Forelimb muscle (tissue), 1 donor: ENCODE measurements around the gene MRTFA. TPM values are rescaled to one million over a fixed set of nuclear protein-coding genes. Genes with fewer than 3 reads are reported as not detected.
"Not testable (repeated sequence)": the region's sequence is repeated elsewhere in the genome, so short reads cannot be mapped to it uniquely, and the experiment has no call there.

Experiments used
- DNase-seq: peaks from one replicate; pipeline ENCODE4 v3.0.0-alpha.2; 2013; ENCODE audit warnings: low read depth
- polyA plus RNA-seq: library from polyadenylated mRNA; unstranded; fragments of 120-200 nt; gene quantifications from one replicate; pipeline ENCODE4 v1.2.1, GENCODE V29; 2013; ENCODE audit not compliant: insufficient read length

Gene MRTFA
- polyA plus RNA-seq: 25.8 TPM

DNA sequence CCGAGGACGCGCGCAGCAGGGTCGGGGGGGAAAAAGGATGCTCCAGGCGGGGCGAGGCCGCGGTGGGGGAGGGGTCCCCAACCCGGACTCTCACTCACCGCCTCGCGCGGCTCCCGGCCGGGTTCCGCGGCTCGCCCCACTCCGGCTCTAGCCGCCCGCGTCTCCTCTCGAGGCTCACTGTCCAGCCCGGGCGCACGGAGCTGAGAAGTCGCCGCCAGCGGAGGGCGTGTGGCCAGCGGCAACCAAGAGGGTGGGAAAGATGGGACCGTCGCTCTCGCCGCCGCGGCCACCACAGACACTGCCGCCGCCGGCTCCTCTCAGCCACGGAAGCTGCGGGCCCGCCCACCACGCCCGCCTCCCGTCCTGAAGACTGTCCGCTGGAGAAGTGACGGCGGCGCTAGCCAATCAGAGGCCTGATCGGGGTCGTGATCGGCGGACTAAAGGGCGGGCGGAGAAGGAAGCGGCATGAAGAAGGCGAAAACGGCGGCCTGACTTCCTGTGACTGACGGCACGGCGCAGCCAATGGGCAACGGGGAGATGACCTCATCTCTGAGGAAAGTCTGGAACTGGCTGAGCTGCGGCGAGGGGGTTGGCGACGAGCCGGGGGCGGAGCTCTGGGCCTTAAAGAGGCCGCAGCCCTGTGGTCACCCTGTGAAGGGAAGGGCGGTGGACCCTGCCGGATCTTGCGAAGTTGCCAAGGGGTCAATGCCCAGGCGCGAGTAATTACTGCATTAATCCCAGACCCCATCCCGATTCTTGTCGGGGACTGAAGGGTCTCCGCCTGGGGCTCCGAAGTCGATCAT is at the start of gene MRTFA:
Gene MRTFA (minus strand): TSS at position 340 of the 803 bp plus-strand sequence.
- DNase-seq: peak; percentile 100

DNA sequence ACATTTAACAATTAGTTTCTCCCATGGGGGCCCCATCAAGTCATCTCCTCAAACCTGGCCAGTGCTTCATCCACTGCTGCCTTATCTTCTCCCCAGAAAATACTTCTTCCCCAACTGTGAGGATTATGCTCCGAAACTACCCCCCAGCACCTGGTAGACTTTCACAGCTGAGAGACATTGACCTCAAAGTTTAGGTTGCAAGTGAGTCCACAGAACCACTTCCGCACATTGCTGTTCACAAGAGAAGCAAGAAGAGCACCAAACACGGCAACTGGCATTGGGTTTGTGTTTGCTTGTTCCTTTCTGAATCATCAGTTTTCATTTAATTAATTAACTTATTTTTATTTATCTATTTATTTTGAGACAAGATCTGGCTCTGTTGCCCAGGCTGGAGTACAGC is 48.9 kb upstream of the MRTFA start:
- DNase-seq: no peak

DNA sequence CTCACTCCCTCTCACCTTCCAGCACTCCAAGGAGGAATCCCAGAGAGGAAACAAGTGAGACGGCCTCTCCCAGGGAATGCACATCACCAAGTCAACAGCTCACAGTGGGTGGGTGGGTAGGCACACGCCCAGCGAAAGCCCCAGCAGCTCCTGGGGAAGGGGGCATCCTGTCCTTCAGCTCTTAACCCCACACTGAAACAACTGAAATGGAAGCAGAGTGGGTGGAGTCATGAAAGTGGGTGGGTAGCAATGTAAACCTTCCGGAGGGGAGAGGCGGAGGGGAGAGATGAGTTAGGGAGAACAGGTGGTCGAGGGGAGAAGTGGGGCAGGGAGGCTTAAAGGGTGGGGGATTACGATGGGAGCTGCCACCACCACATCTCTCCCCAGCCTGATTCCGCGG is 48.2 kb upstream of the MRTFA start:
- no peak for DNase-seq

GRCh38 chr22:40681451-40681850 is 44.9 kb upstream of the MRTFA start:
- no peak for DNase-seq

DNA sequence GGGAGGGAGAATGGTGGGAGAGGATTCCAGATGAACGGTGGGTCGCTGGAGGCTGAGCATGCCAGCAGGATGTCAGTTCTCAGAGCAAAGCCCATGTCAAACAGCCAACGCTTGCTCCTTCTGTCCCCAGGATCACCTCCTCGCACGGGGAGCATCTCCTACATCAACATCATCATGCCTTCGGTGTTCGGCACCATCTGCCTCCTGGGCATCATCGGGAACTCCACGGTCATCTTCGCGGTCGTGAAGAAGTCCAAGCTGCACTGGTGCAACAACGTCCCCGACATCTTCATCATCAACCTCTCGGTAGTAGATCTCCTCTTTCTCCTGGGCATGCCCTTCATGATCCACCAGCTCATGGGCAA is 44.3 kb upstream of the MRTFA start:
- DNase-seq: no peak

- DNase-seq: no peak
Measured at GRCh38 chr22:40679964-40680818, 43.7 kb upstream of the MRTFA start.

- DNase-seq: no peak
Measured at GRCh38 chr22:40679249-40679963, 42.9 kb upstream of the MRTFA start, which contains the start of gene MCHR1. Gene MCHR1 (plus strand): TSS chr22:40679484. CDS start chr22:40679653, 169 bp downstream.

- no peak for DNase-seq
Measured at GRCh38 chr22:40678493-40679248, 42.2 kb upstream of the MRTFA start.

DNA sequence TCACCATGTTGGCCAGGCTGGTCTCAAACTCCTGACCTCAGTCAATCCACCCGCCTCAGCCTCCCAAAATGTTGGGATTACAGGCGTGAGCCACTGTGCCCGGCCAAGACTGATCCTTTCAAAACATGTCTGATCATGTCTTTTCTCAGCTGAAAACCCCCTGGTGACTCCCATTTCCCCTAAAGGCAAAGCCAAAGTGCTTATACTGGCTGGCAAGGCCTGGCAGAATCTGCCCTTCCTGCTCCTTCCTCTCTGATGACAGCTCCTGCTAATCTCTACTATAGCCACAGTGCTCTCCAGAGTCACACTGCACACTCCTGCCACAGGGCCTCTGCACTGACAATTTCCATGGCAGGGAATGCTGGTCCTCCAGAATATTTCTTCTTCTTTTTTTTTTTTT is 40.1 kb upstream of the MRTFA start:
- DNase-seq: no peak

DNA sequence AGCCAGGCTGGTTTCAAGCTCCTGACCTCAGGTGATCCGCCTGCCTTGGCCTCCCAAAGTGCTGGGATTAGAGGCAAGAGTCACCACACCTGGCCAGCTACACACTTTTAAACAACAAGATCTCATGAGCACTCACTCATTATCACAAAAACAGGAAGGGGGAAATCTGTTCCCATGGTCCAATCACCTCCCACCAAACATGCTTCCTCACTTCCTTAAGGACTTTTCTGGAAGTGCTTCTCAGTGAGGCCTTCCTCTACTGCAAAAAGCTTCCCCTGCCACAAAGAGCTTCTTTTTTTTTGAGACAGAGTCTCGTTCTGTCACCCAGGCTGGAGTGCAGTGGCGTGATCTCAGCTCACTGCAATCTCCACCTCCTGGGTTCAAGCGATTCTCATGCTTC is 39.6 kb upstream of the MRTFA start:
- DNase-seq: not testable (repeated sequence)

DNA sequence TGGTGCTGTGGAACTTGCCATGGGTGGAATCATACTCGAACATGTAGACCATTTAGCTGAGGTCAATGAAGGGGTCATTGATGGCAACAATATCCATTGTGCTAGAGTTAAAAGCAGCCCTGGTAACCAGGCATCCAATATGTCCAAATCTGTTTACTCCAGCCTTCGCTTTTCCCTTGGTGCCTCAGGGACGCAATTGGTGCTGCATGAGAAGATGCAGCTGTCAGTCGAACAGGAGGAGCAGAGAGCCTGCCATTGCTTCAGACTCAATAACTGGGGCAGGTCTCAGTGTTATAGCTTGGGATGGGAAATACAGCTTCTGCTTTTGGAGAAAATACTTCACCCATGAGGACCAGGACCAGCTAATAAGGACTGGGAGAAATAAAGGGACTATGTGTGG is 37.8 kb upstream of the MRTFA start:
- no peak for DNase-seq

DNA sequence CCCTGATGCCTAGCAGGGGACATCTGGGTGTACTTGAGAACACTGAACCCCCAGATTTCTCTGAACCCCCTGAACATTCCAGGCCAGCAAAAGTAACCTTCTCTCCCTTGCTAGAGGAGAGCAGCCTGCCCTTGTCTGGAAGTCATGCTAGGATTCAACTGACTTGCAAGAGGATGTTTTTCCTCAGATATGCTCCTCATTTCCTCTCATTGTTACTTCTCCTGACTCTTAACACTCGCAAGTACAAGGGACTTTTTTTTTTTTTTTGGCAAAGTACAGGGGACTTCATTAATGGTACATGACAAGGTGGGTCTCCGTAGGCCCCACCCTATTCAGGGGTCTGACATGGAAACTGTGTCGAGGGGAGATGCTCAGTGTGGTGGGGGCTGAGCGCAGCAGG is 36.5 kb upstream of the MRTFA start:
- DNase-seq: no peak

DNA sequence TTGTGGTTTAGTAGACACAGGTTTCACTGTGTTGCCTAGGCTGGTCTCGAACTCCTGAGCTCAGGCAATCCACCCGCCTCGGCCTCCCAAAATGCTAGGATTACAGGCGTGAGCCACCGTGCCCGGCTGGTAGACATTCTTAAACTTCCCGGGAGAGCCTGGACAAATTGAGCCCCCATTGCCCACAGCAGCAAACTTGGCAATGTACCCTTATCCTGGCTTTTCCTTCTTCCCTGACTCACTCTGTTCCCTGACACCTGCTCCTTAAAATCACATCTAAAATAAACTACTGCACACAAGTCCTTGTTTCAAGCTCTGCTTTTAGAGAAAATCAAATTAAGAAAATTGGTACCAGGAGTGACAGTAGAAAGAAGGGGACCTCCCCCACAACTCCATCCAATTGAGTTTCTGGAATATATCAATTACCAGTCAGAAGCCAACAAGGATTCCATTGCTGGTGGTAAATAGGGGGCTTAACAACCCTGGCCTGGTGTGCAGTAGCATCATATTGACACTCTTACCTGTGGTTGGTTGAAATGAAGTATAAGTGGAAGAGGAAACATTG is 35.4 kb upstream of the MRTFA start:
- no peak for DNase-seq

- no peak for DNase-seq
Measured at GRCh38 chr22:40671369-40671768, 34.9 kb upstream of the MRTFA start.

DNA sequence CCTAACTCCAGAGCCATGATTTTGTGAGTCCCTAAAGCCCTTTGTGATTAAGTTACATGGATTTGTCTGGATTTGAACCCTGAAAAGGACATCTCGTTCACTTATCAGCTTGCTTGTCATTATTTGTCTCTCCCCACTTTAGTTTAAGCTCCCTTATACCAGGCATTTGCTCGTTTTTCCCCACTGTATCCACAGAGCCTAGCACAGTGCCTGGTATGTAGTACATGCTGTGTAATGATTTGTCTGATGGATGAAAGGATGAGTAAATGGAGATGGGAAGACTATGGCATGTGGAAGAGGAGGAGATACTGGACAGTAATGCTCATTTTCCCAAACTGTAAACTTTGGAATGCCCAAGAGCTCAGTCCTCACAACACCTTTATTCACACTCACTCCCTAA is 33.5 kb upstream of the MRTFA start:
- DNase-seq: no peak

DNA sequence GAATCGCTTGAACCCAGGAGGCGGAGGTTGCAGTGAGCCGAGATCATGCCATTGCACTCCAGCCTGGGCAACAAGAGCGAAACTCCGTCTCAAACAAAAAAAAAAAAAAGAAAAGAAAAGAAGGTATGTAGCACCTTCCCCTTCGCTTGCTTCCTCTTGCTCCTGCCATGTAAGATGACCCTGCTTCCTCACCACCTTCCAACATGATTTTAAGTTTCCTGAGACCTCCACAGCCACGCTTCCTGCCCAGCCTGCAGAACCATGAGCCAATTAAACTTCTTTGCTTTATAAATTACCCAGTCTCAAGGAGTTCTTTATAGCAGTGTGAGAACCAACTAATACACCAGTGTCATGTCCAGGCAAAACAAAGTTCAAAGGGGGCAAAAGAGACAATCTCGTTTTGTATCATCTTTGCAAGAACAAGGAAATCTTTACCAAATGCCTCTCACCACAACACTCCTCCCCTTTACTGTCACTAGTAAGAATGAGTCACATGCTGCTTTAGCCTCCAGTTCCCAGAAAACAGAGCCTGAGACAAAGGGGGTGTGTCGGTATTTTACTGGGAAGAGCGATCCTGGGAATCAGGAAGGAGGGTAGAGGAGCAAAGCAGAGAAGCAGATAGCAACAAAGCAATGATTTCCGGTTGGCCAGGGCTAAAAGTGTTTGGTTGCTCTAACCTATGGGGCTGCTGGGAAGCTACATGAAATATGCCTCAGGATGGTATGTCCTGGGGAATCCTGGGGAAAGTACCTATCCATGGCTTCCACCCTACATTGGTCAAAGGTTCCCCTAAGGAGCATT is 32.3 kb upstream of the MRTFA start:
- DNase-seq: no peak

DNA sequence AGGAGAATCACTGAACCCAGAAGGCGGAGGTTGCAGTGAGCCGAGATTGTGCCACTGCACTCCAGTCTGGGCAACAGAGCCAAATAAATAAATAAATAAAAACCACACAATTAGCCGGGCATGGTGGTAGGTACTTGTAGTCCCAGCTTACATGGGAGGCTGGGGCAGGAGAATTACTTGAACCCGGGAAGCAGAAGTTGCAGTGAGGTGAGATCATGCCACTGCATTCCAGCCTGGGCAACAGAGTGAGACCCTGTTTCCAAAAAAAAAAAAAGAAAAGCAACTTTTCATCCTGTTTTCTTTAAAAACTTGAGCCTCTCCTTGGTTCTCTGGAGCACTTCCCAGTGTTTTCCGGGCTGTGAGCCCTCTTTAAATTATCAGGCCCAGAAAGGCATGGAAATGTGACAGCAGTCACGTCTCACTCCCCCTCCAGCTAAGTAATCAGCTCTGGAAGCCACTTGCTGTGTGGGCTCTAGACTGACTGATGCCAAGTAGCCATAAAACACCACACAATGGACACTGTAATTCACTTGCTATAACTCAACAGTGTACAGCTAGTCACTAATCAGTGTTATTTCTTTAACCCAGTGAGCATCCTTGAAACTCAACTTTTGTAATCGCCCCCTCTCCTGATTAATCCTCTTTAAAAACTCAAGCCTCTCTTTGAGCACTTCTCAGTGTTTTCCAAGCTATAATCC is 29.8 kb upstream of the MRTFA start:
- peak; percentile 78 for DNase-seq

DNA sequence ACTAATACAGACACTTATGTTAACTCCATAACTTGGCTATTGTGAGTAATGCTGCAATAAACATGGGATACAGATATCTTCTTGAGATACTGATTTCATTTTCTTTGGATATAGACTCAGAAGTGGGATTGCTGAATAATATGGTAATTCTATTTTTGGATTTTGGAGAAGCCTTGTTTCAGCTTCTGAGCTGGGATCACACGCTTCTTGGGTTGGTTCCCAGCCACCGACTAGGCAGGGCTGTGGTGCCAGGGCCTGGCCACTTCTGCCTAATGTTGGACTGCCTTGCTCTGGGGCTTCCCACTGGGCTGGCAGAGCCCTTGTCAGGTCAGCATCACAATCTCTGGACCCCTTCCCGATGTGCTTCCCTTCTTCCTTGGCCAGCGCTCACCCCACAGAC is 28.8 kb upstream of the MRTFA start:
- no peak for DNase-seq

DNA sequence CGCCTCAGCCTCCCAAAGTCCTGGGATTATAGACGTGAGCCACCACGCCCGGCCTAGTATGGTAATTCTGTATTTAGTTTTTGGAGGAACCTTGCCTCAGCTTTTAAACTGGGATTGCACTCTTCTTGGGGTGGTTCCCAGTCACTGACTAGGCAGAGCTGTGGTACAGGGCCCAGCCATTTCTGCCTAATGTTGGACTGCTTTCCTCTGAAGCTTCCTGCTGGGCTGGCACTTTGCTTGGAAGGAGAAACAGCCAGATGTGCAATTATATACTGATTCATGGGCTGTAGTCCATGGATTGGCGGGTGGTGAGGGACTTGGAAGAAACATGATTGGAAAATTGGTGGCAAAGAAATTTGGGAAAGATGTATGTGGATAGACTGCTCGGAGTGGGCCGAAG is 25.2 kb upstream of the MRTFA start:
- no peak for DNase-seq

DNA sequence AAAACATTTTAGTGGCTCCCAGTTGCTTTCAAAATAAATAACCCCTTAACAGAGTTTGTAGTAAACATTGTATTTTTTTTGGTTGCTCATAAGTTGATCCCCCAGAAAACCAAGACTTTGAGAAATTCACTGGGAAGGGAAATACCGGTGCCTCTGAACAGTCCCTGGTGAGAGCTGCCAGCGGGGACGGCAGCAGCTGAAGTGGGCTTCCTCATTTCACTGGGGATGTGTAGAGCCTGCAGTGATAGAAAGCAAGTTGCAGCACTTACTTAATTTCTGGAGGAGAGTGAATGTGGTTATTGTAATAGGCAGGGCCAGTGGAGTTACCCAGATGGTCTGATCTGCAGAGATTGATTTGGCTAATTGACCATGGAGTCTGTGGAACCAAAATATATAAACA is 24.2 kb upstream of the MRTFA start:
- DNase-seq: no peak
